Karpas-422 (cell line): ENCODE data around the gene MCEE. TPM values are rescaled to one million over a fixed set of nuclear protein-coding genes. Genes with fewer than 3 reads are reported as not detected.
A peak's percentile ranks its signal among the peaks of the same experiment; 100 is the strongest.

Experiments used
- DNase-seq: peaks from one replicate; pipeline ENCODE4 v3.0.0-alpha.2; 2015
- H2AFZ ChIP-seq: fragments of 200-600 bp; sonication (generic); 2 replicates; pipeline ENCODE4 v1.6.1; 2014; ENCODE audit warnings: antibody characterized with exemption, low read length, mixed read lengths
- H3K27ac ChIP-seq: fragments of 200-600 bp; sonication (generic); 2 replicates; pipeline ENCODE4 v1.5.1; 2014; ENCODE audit warnings: mild to moderate bottlenecking, low read length, moderate library complexity
- H3K27me3 ChIP-seq: fragments of 200-600 bp; sonication (generic); 2 replicates; pipeline ENCODE4 v1.6.1; 2014; ENCODE audit warnings: low read length, mixed read lengths
- H3K36me3 ChIP-seq: fragments of 200-600 bp; sonication (generic); 2 replicates; pipeline ENCODE4 v1.6.1; 2014; ENCODE audit warnings: low read length, mixed read lengths; ENCODE audit not compliant: insufficient read depth
- H3K4me1 ChIP-seq: fragments of 200-600 bp; sonication (generic); 2 replicates; pipeline ENCODE4 v1.6.1; 2014; ENCODE audit warnings: mild to moderate bottlenecking, low read length, mixed read lengths
- H3K4me2 ChIP-seq: fragments of 200-600 bp; sonication (generic); 2 replicates; pipeline ENCODE4 v1.6.1; 2014; ENCODE audit warnings: low read length, low read depth, mild to moderate bottlenecking; ENCODE audit not compliant: poor library complexity, severe bottlenecking
- H3K4me3 ChIP-seq: fragments of 200-600 bp; sonication (generic); 2 replicates; pipeline ENCODE4 v1.5.1; 2014; ENCODE audit warnings: mild to moderate bottlenecking, antibody characterized with exemption, low read length, mixed read lengths
- H3K79me2 ChIP-seq: fragments of 200-600 bp; sonication (generic); 2 replicates; pipeline ENCODE4 v1.6.1; 2014; ENCODE audit warnings: mild to moderate bottlenecking, low read length, mixed read lengths
- H3K9ac ChIP-seq: fragments of 200-600 bp; sonication (generic); 2 replicates; pipeline ENCODE4 v1.6.0; 2014; ENCODE audit warnings: low read length
- H3K9me2 ChIP-seq: fragments of 200-600 bp; sonication (generic), shearing (Covaris generic); replicated peaks from 2 replicates; pipeline ENCODE4 v1.6.0; 2014; ENCODE audit warnings: mild to moderate bottlenecking, low read length, moderate library complexity; ENCODE audit not compliant: insufficient read depth
- H3K9me3 ChIP-seq: fragments of 300-700, 200-600 bp; sonication (generic); 2 replicates; pipeline ENCODE4 v1.6.1; 2014; ENCODE audit warnings: low read length, mixed read lengths
- H4K20me1 ChIP-seq: fragments of 200-600 bp; sonication (generic); 2 replicates; pipeline ENCODE4 v1.6.1; 2014; ENCODE audit warnings: mild to moderate bottlenecking, antibody characterized with exemption, low read length, low read depth; ENCODE audit not compliant: insufficient read depth
- small RNA-seq: library from RNA; depleted of rRNA; stranded (forward); fragments of <200 nt; gene quantifications from one replicate; pipeline ENCODE3, GENCODE V24; 2014
- total RNA-seq: library from RNA; depleted of rRNA; stranded (reverse); fragments of >200 nt; shearing (Covaris generic); gene quantifications from 2 replicates; pipeline ENCODE4 v1.2.3, GENCODE V29; 2014; ENCODE audit warnings: low replicate concordance; rRNA removed

MCEE gene
- total RNA-seq, 1 experiment from 2014 or later: 27.9 TPM

GRCh38 chr2:71064754-71065621, 65.0 kb downstream of the MCEE start:
- peak overlapping the region; percentile 22 for H3K27ac ChIP-seq
- H3K4me2 ChIP-seq: no peak overlapping the region
- peaks cover 19% of the 10 kb centered on the region for H3K79me2 ChIP-seq
- H3K9ac ChIP-seq: peak overlapping the region; percentile 9
- no peaks in the 10 kb centered on the region for H3K27me3 ChIP-seq
- H3K9me3 ChIP-seq: no peaks in the 10 kb centered on the region
- DNase-seq: peak; percentile 40
- no peaks in the 10 kb centered on the region for H3K36me3 ChIP-seq
- no peaks in the 10 kb centered on the region for H3K9me2 ChIP-seq
- peaks cover 50% of the 10 kb centered on the region for H3K4me1 ChIP-seq
- H3K4me3 ChIP-seq: no peak overlapping the region
- H4K20me1 ChIP-seq: peaks cover 4% of the 10 kb centered on the region; the same call in 1 of the 2 replicates
- peak overlapping the region; percentile 27; the same call in 1 of the 2 replicates for H2AFZ ChIP-seq

- Histone ChIP-seq H3K27me3 (no peaks in the 10 kb centered on the region), H3K4me3 (no peak overlapping the region), H4K20me1 (peaks cover 2% of the 10 kb centered on the region; the same call in 1 of the 2 replicates), H2AFZ (no peak overlapping the region), H3K27ac (no peak overlapping the region), H3K9me3 (no peaks in the 10 kb centered on the region), H3K4me2 (no peak overlapping the region), H3K9ac (no peak overlapping the region), H3K4me1 (peaks cover 41% of the 10 kb centered on the region), H3K9me2 (no peaks in the 10 kb centered on the region), H3K36me3 (no peaks in the 10 kb centered on the region), H3K79me2 (peaks cover 11% of the 10 kb centered on the region)
- DNase-seq: no peak
Observed at GRCh38 chr2:71064110-71064611, 65.9 kb downstream of the MCEE start.

- Histone ChIP-seq H4K20me1 (no peaks in the 10 kb centered on the region), H3K27ac (no peak overlapping the region), H3K9ac (no peak overlapping the region), H3K27me3 (no peaks in the 10 kb centered on the region), H3K9me3 (no peaks in the 10 kb centered on the region), H3K79me2 (0 out of 2 replicates have a peak, but pooled peaks cover 6% of the 10 kb centered on the region), H3K9me2 (no peaks in the 10 kb centered on the region), H3K4me1 (peaks cover 37% of the 10 kb centered on the region), H3K36me3 (no peaks in the 10 kb centered on the region), H3K4me2 (no peak overlapping the region), H2AFZ (no peak overlapping the region), H3K4me3 (no peak overlapping the region)
- no peak for DNase-seq
Observed at GRCh38 chr2:71063216-71063615, 66.8 kb downstream of the MCEE start.

GRCh38 chr2:71060871-71061270, 69.2 kb downstream of the MCEE start:
- no peak overlapping the region for H3K9ac ChIP-seq
- H3K79me2 ChIP-seq: no peaks in the 10 kb centered on the region
- no peaks in the 10 kb centered on the region for H3K27me3 ChIP-seq
- no peak overlapping the region for H3K27ac ChIP-seq
- H3K9me2 ChIP-seq: no peaks in the 10 kb centered on the region
- H4K20me1 ChIP-seq: no peaks in the 10 kb centered on the region
- H3K4me2 ChIP-seq: no peak overlapping the region
- H3K4me1 ChIP-seq: peaks cover 18% of the 10 kb centered on the region
- DNase-seq: no peak
- H2AFZ ChIP-seq: no peak overlapping the region
- no peaks in the 10 kb centered on the region for H3K9me3 ChIP-seq
- no peaks in the 10 kb centered on the region for H3K36me3 ChIP-seq
- H3K4me3 ChIP-seq: no peak overlapping the region

GRCh38 chr2:71060211-71060610, 69.8 kb downstream of the MCEE start:
- no peak overlapping the region for H2AFZ ChIP-seq
- H3K27me3 ChIP-seq: no peaks in the 10 kb centered on the region

More at GRCh38 chr2:71060211-71060610, 69.8 kb downstream of the MCEE start:
- Histone ChIP-seq H4K20me1 (no peaks in the 10 kb centered on the region), H3K9me3 (no peaks in the 10 kb centered on the region), H3K4me3 (no peak overlapping the region), H3K4me1 (peaks cover 11% of the 10 kb centered on the region), H3K36me3 (no peaks in the 10 kb centered on the region), H3K27ac (no peak overlapping the region), H3K79me2 (no peaks in the 10 kb centered on the region), H3K9me2 (no peaks in the 10 kb centered on the region), H3K9ac (no peak overlapping the region), H3K4me2 (no peak overlapping the region)
- DNase-seq: no peak

Small RNA genes within 50 kb of the gene (small RNA-seq; reads per million reads assigned to genes)
- gene AC007881.1: not detected

Other genes with a start within 250 kb of the MCEE start
- gene VAX2, start 229.7 kb downstream of the MCEE start, total RNA-seq: not detected in 2 replicates
- gene ATP6V1B1, start 194.3 kb downstream of the MCEE start, total RNA-seq: not detected in 2 replicates
- gene ANKRD53, start 151.6 kb downstream of the MCEE start, total RNA-seq: 0.14 TPM in 1 of 2 replicates, not detected in the other
- 62.8 and 69.2 TPM in 2 replicates for gene TEX261, start 135.4 kb downstream of the MCEE start, total RNA-seq
- 38.2 and 57.3 TPM in 2 replicates for gene NAGK, start 61.6 kb downstream of the MCEE start, total RNA-seq
- gene MPHOSPH10, start 405 bp upstream of the MCEE start, total RNA-seq: 24.4 and 26.8 TPM in 2 replicates
- 2.6 and 5.6 TPM in 2 replicates for gene PAIP2B, start 96.9 kb upstream of the MCEE start, total RNA-seq
- 232 and 317 TPM in 2 replicates for gene ZNF638, start 201.6 kb upstream of the MCEE start, total RNA-seq